Mesothelial cell of epicardium (in vitro differentiated cells): ENCODE data around the gene SERPINI1. TPM values are rescaled to one million over a fixed set of nuclear protein-coding genes. Genes with fewer than 3 reads are reported as not detected.

ENCODE experiments used
- DNase-seq, 2 experiments: peaks; one replicate each; pipeline ENCODE4 v3.0.0; 2021; ENCODE audit warnings: low spot score in 2 of 2; ENCODE audit not compliant: unreplicated experiment in 2 of 2
- H3K27ac Mint-ChIP-seq: 2 replicates; pipeline ENCODE4 v1.8.0; 2021; ENCODE audit warnings: mixed read lengths
- H3K27me3 Mint-ChIP-seq: 2 replicates; pipeline ENCODE4 v1.8.0; 2021; ENCODE audit warnings: low read depth, mixed read lengths
- H3K36me3 Mint-ChIP-seq: 2 replicates; pipeline ENCODE4 v1.8.0; 2021; ENCODE audit warnings: mixed read lengths
- H3K4me1 Mint-ChIP-seq: 2 replicates; pipeline ENCODE4 v1.8.0; 2021; ENCODE audit warnings: mixed read lengths
- H3K4me3 Mint-ChIP-seq: 2 replicates; pipeline ENCODE4 v1.8.0; 2021; ENCODE audit warnings: mild to moderate bottlenecking, moderate library complexity, mixed read lengths
- H3K9me3 Mint-ChIP-seq: 2 replicates; pipeline ENCODE4 v1.8.0; 2021; ENCODE audit warnings: mixed read lengths
- CTCF ChIP-seq: fragments of 200-600 bp; sonication (generic); IDR thresholded peaks from one replicate; pipeline ENCODE4 v1.5.0; 2021; ENCODE audit warnings: antibody characterized with exemption; ENCODE audit not compliant: unreplicated experiment
- total RNA-seq: library from RNA; stranded (reverse); gene quantifications from 3 replicates; pipeline ENCODE4 v1.2.1, GENCODE V29; 2021

The SERPINI1 gene
- total RNA-seq, 1 donor from 2014 or later, result 6.1 TPM

GRCh38 chr3:167844528-167844927, 109.0 kb downstream of the SERPINI1 start:
- Mint-ChIP-seq H3K27ac (no peak overlapping the region), H3K4me3 (no peak overlapping the region), H3K27me3 (no peaks in the 10 kb centered on the region), H3K4me1 (peaks cover 7% of the 10 kb centered on the region), H3K9me3 (peaks cover 3% of the 10 kb centered on the region), H3K36me3 (no peaks in the 10 kb centered on the region)
- no peak for TF ChIP-seq CTCF
- DNase-seq, result no peak

- Mint-ChIP-seq H3K9me3 (peaks cover 3% of the 10 kb centered on the region), H3K27me3 (no peaks in the 10 kb centered on the region), H3K4me1 (peaks cover 19% of the 10 kb centered on the region), H3K4me3 (no peak overlapping the region), H3K36me3 (no peaks in the 10 kb centered on the region), H3K27ac (no peak overlapping the region)
- DNase-seq, result no peak
- no peak for TF ChIP-seq CTCF
These were observed 115.7 kb downstream of the SERPINI1 start for GRCh38 chr3:167851171-167851570.

GRCh38 chr3:167851749-167852148, 116.2 kb downstream of the SERPINI1 start:
- Mint-ChIP-seq H3K4me3 (no peak overlapping the region), H3K27ac (no peak overlapping the region), H3K27me3 (no peaks in the 10 kb centered on the region), H3K4me1 (peaks cover 19% of the 10 kb centered on the region), H3K36me3 (no peaks in the 10 kb centered on the region), H3K9me3 (peaks cover 3% of the 10 kb centered on the region)
- TF ChIP-seq CTCF, result no peak
- DNase-seq, result no peak

GRCh38 chr3:167852216-167852615, 116.7 kb downstream of the SERPINI1 start:
- peaks cover 3% of the 10 kb centered on the region for H3K9me3 Mint-ChIP-seq
- no peak for TF ChIP-seq CTCF
- no peaks in the 10 kb centered on the region for H3K36me3 Mint-ChIP-seq
- H3K27me3 Mint-ChIP-seq, result no peaks in the 10 kb centered on the region
- no peak for DNase-seq
- peaks cover 20% of the 10 kb centered on the region for H3K4me1 Mint-ChIP-seq
- no peak overlapping the region for H3K27ac Mint-ChIP-seq
- H3K4me3 Mint-ChIP-seq, result no peak overlapping the region

- no peak for DNase-seq
- Mint-ChIP-seq H3K4me3 (no peak overlapping the region), H3K36me3 (no peaks in the 10 kb centered on the region), H3K4me1 (peaks cover 21% of the 10 kb centered on the region), H3K9me3 (no peaks in the 10 kb centered on the region), H3K27me3 (no peaks in the 10 kb centered on the region), H3K27ac (no peak overlapping the region)
- TF ChIP-seq CTCF, result no peak
These were observed 118.5 kb downstream of the SERPINI1 start for GRCh38 chr3:167854063-167854462.

- no peaks in the 10 kb centered on the region for H3K36me3 Mint-ChIP-seq
- no peak overlapping the region for H3K4me3 Mint-ChIP-seq
- H3K27me3 Mint-ChIP-seq, result no peaks in the 10 kb centered on the region
- H3K4me1 Mint-ChIP-seq, result peaks cover 19% of the 10 kb centered on the region
- H3K9me3 Mint-ChIP-seq, result no peaks in the 10 kb centered on the region
- no peak overlapping the region for H3K27ac Mint-ChIP-seq
- no peak for TF ChIP-seq CTCF
- DNase-seq, result no peak
These were observed 119.3 kb downstream of the SERPINI1 start for GRCh38 chr3:167854846-167855245.
